ENCODE data around the gene ATOSA. TPM values are rescaled to one million over a fixed set of nuclear protein-coding genes. Genes with fewer than 3 reads are reported as not detected.

The ATOSA gene
- total RNA-seq, 1 donor from 2014 or later, result 63.3 TPM

DNA sequence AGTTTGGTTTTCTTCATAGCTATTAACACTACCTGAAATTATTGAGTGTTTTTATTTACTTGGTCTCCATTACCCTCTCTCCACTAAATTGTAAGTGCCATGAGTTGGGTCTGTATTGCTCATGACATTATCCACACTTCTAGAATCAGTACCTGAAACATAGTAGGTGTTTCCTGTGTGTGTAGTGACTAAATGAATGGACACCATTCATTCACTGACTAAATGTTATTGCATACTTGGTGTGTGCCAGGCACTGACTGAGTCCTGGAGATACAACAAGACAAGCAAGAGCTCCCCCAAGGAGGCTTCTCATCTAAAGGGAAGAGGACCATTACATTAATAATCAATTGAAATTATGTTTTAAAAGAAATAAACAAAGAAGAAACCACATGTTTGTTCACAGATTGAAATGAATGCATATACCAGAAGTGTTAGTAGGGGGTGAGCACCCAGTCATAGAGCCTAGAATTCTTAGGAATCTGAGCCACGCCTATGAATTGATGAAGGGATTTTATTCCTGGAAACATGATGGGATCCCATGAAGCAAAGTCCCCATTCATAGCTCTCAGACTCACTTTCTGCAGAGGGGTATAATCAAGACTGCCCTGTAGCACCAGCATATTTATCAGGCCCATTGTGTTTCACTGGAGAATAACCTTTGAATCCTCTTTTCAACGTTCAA is 31.7 kb upstream of the ATOSA start:
- no peak for DNase-seq (ENCODE audit: extremely low spot score in 2 of 2)
- no peaks in the 10 kb centered on the region for H3K4me1 ChIP-seq
- no peak overlapping the region for H3K27ac ChIP-seq
- H3K27me3 ChIP-seq, result no peaks in the 10 kb centered on the region
- H3K9me3 ChIP-seq, result no peaks in the 10 kb centered on the region
- TF ChIP-seq, protein P1, sequence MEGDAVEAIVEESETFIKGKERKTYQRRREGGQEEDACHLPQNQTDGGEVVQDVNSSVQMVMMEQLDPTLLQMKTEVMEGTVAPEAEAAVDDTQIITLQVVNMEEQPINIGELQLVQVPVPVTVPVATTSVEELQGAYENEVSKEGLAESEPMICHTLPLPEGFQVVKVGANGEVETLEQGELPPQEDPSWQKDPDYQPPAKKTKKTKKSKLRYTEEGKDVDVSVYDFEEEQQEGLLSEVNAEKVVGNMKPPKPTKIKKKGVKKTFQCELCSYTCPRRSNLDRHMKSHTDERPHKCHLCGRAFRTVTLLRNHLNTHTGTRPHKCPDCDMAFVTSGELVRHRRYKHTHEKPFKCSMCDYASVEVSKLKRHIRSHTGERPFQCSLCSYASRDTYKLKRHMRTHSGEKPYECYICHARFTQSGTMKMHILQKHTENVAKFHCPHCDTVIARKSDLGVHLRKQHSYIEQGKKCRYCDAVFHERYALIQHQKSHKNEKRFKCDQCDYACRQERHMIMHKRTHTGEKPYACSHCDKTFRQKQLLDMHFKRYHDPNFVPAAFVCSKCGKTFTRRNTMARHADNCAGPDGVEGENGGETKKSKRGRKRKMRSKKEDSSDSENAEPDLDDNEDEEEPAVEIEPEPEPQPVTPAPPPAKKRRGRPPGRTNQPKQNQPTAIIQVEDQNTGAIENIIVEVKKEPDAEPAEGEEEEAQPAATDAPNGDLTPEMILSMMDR (IDR thresholded peaks at IDR 0.05), result no peak
- TF ChIP-seq POLR2AphosphoS5 (IDR thresholded peaks at IDR 0.05; ENCODE audit: insufficient read depth in 1 of 2, low read depth in 1 of 2), result no peak
- TF ChIP-seq POLR2A (IDR thresholded peaks at IDR 0.05), result no peak
- intact Hi-C loops (cut with DNase I), result no loop called here
- H3K36me3 ChIP-seq, result no peaks in the 10 kb centered on the region
- no peak overlapping the region for H3K4me3 ChIP-seq

DNA sequence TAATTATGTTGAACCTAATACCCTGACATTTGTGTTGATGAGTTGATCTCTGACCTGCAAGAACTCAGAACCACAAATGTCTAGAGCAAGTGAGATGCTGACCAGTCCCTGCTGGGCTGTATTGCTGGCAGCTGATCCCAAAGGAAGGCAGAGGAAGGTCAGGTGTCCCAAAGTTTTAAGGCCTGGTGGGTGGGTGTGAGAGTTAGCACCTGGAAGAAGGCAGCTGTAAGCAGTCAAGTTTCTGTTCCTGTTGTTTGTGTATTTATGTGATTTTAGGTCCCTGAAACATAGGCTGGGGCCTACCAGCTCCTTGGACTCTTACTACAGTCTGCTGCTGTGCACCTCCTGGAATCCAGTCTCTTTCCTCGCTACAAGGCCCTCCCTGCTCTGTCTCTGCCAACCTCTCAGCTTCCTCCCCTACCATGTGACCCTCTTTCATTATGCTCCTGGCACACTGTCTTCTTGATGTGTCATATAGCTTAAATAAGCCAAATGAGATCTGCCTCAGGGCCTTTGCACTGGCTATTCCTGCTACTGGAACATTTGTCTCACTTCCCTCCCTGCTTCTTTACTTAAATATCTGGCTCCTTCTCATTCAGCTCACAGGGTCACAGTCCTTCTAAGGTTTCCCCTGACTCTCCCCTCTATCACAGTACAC is 31.0 kb upstream of the ATOSA start:
- H3K9me3 ChIP-seq, result no peaks in the 10 kb centered on the region
- intact Hi-C loops (cut with DNase I), result no loop called here
- no peaks in the 10 kb centered on the region for H3K36me3 ChIP-seq
- no peaks in the 10 kb centered on the region for H3K27me3 ChIP-seq
- H3K4me1 ChIP-seq, result no peaks in the 10 kb centered on the region
- no peak for DNase-seq (ENCODE audit: extremely low spot score in 2 of 2)
- H3K27ac ChIP-seq, result no peak overlapping the region
- no peak overlapping the region for H3K4me3 ChIP-seq
- no peak for TF ChIP-seq POLR2A (IDR thresholded peaks at IDR 0.05)
- TF ChIP-seq, protein P1 (IDR thresholded peaks at IDR 0.05), result no peak
- no peak for TF ChIP-seq POLR2AphosphoS5 (IDR thresholded peaks at IDR 0.05; ENCODE audit: insufficient read depth in 1 of 2, low read depth in 1 of 2)

DNA sequence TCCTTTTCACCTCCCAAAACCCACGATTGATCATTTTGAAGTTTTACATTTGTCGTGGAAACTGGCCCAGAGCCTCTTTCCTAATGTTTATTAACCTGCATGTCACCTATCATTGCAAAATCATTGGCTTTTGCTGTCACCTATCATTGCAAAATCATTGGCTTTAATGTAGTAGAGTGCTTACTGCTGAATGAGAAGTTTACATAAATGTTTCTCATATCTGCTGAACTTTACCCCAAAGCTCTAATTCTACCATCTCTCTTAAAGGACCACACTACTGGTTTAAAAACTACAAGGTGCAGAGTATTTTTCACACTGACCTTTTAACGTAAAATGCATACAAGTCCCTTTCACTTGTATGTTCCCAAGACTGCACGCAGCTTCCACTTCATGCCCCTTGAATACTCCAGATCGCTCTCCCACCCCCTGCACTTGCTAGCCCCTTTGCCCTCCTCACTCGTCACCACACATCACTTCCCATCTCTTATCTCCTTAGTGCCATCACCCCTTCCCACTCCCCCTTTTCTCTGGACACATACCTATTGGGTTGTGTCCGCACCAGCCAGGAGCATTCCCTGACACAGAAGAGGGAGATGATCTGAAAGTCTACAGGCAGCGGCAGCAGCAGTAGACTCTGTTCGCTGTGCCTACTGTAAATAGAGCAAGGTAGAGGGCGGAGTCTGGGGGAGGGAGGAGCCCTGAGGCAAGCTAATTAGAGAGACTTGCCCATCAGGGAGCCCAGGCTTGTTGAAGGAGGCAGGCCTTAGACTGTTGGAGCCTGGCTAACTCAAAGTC is 30.2 kb upstream of the ATOSA start:
- no peak for TF ChIP-seq POLR2AphosphoS5 (IDR thresholded peaks at IDR 0.05; ENCODE audit: insufficient read depth in 1 of 2, low read depth in 1 of 2)
- no peak for TF ChIP-seq POLR2A (IDR thresholded peaks at IDR 0.05)
- TF ChIP-seq, protein P1 (IDR thresholded peaks at IDR 0.05), result no peak
- no peaks in the 10 kb centered on the region for H3K9me3 ChIP-seq
- no peaks in the 10 kb centered on the region for H3K4me1 ChIP-seq
- H3K36me3 ChIP-seq, result no peaks in the 10 kb centered on the region
- H3K27me3 ChIP-seq, result no peaks in the 10 kb centered on the region
- DNase-seq (ENCODE audit: extremely low spot score in 2 of 2), result no peak
- intact Hi-C loops (cut with DNase I), result no loop called here
- no peak overlapping the region for H3K27ac ChIP-seq
- no peak overlapping the region for H3K4me3 ChIP-seq

DNA sequence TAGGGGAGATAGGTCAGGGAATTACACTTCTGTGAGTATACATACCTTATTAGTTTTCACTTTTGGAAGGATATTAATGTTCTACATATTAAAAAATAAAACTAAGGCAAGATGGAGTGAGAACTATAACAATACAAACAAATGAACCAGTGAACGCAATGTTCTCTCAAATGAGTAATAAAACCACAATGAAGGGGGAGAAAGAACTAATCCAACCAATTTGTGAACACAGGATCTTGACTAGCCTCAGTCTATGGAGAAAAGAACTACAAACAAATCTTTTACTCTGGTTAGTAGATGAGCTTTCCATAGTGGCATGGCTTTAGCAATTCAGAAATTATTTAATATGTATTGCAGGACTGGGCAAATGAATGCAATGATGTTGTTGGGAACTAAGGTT is 26.9 kb upstream of the ATOSA start:
- DNase-seq (ENCODE audit: extremely low spot score in 2 of 2), result no peak
- Histone ChIP-seq H3K9me3 (no peaks in the 10 kb centered on the region), H3K36me3 (no peaks in the 10 kb centered on the region), H3K4me1 (no peaks in the 10 kb centered on the region), H3K27me3 (no peaks in the 10 kb centered on the region), H3K4me3 (no peak overlapping the region), H3K27ac (no peak overlapping the region)
- intact Hi-C loops (cut with DNase I), result no loop called here
- TF ChIP-seq POLR2A (IDR thresholded peaks at IDR 0.05) (no peak), POLR2AphosphoS5 (IDR thresholded peaks at IDR 0.05; ENCODE audit: insufficient read depth in 1 of 2, low read depth in 1 of 2) (no peak)
- TF ChIP-seq, protein P1 (IDR thresholded peaks at IDR 0.05), result no peak
